ENCODE measurements around the gene ARHGEF37.

The ARHGEF37 gene

DNA sequence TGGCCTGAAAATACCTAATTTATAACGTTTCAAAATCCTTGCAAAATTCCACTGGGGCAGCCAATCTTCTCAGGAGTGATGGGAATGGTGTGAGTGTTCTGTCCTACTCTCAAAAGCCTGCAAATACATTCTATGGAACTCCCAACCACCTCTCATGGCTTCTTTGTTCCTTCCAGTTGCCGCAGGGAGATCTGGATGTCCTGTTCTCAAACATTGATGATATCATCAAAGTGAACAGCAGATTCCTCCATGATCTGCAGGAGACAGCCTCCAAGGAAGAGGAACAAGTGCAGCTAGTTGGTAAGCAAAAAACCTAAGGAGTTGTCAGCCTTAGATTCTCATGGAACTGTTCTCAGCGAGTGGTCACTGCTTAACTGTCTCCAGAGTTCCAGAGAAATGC is 19.6 kb downstream of the ARHGEF37 start:
- H3K36me3 ChIP-seq (ENCODE audit: insufficient read depth, low read length): no peaks in the 10 kb centered on the region
- H3K9me3 ChIP-seq (ENCODE audit: control insufficient read depth, insufficient read depth, low read length): no peaks in the 10 kb centered on the region
- H3K4me1 ChIP-seq (ENCODE audit: insufficient read depth, low read length): 0 out of 2 replicates have a peak, but pooled peaks cover 4% of the 10 kb centered on the region
- no peak overlapping the region for H3K9ac ChIP-seq (ENCODE audit: low read depth, low read length)

DNA sequence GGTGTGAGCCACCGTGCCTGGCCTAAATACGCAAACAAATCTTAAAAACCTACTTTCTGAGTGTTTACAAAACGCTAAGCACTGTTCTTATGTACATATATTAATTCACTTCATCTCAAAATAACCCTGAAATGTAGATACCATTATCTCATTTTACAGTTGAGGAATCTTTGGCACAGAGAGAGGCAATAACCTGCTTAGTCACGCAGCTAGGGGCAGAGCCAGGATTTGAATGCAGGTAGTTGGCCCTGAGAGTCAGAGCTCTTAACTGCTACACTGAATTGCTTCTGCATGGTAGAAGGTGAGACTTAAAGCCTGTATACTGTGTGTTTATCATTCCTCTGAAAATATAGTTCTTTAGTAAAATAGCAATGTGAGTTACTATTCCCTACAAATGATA is 21.9 kb downstream of the ARHGEF37 start:
- Histone ChIP-seq H3K9ac (ENCODE audit: low read depth, low read length) (no peak overlapping the region), H3K36me3 (ENCODE audit: insufficient read depth, low read length) (no peaks in the 10 kb centered on the region), H3K4me1 (ENCODE audit: insufficient read depth, low read length) (no peaks in the 10 kb centered on the region), H3K9me3 (ENCODE audit: control insufficient read depth, insufficient read depth, low read length) (no peaks in the 10 kb centered on the region)

DNA sequence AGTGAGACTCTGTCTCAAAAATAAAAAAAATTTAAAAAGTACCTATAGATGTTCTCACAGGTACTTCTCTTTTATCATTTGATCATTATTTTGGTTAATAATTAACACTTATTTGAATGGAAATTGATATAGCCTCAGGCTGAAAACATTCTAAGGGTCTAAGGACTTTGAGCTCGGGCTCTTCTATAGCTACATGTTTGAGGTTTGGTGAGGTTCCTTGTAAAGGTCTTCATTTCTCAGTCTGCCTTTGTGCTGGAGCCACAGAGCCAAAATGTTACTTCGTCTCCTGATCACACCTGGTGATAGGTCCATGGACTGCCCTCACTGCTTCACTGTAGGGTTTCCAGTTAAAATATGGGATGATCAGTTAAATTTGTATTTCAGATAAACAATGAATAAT is 22.6 kb downstream of the ARHGEF37 start:
- no peak overlapping the region for H3K9ac ChIP-seq (ENCODE audit: low read depth, low read length)
- H3K9me3 ChIP-seq (ENCODE audit: control insufficient read depth, insufficient read depth, low read length): no peaks in the 10 kb centered on the region
- H3K4me1 ChIP-seq (ENCODE audit: insufficient read depth, low read length): no peaks in the 10 kb centered on the region

DNA sequence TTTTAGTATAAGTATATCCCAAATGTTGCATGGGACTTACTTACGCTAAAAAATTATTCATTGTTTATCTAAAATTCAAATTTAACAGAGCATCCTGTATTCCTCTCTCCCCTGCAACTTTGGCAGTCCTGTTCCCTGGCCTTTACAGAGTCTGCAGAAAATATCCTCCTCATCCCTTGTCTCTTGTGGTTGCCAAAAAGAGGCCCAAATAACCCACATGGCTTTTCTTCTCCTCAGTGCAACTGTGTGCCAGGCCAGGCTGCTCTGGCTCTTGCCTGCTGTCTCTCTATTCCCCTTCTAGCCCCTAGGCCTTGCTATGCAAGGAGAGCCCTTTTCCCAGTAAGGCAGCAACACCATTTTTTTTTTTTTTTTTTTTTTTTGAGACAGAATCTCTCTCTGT is 23.0 kb downstream of the ARHGEF37 start:
- Histone ChIP-seq H3K4me1 (ENCODE audit: insufficient read depth, low read length) (no peaks in the 10 kb centered on the region), H3K9me3 (ENCODE audit: control insufficient read depth, insufficient read depth, low read length) (peaks cover under 1% of the 10 kb centered on the region; the same call in 1 of the 2 replicates), H3K9ac (ENCODE audit: low read depth, low read length) (no peak overlapping the region), H3K36me3 (ENCODE audit: insufficient read depth, low read length) (no peaks in the 10 kb centered on the region)

More for the DNA sequence above, 22.6 kb downstream of the ARHGEF37 start:
- H3K36me3 ChIP-seq (ENCODE audit: insufficient read depth, low read length): no peaks in the 10 kb centered on the region

DNA sequence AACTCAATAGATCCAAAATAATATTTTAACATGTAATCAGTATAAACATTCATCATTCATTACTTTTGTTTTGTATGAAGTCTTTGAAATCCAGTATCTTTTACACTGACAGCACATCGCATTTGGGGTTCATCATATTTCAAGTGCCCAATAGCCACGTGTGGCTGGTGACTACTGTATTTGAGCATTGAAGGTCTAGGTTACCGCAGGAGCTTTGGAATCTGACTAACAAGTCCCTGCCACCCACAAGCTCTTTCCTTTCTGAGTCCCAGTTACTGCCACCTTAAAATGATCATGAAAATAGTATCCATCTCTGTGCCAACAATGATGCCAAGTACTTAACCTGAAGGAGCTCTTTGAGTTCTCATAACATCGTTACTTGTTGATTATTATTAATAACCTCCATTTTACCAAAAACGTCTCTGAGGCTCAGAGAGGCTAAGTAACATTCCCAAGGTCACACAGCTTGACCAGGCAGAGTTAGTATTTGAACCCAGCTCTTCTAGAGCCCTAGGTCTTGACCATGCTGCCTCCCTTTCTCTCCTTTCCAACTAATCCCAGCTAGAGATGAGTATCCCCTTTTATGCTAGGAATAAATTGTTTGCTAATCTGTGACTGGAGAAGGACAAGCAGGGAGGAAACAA is 24.2 kb downstream of the ARHGEF37 start:
- H3K9ac ChIP-seq (ENCODE audit: low read depth, low read length): no peak overlapping the region
- no peaks in the 10 kb centered on the region for H3K4me1 ChIP-seq (ENCODE audit: insufficient read depth, low read length)
- H3K9me3 ChIP-seq (ENCODE audit: control insufficient read depth, insufficient read depth, low read length): peaks cover 7% of the 10 kb centered on the region; the same call in 1 of the 2 replicates

DNA sequence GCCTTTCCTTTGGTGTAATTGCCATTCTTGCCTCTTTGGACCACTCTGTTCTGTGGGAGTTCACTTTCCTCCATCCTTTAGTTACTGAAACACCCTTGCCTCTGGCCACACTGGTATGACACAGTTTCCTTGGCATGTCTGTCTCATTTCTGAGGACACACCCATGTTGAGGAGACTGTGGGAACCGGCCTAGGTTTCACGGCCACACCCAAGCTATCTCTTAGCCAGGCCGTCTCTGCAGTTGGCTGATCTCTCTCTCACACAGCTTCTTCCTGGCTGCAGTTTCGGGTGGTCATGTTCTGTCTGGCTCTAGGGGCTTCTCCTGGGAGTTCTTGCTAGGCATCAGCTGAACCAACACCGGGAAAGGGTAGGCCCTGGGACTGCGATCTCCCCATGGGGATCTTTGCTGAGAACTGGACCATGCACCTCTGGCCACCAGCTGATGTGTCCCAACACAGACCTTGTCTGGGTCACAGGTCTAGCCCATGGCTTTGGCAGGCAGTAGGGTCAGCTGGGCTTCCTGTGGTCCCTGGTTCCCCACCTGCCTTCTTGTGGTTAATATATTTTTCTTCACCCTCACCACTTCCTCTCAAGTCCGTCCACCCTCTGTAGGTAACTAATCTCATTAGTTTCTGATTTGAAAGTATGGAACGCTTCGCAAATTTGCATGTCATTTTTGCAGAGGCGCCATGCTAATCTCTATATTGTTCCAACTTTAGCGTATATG is 24.9 kb downstream of the ARHGEF37 start:
- no peaks in the 10 kb centered on the region for H3K4me1 ChIP-seq (ENCODE audit: insufficient read depth, low read length)
- H3K36me3 ChIP-seq (ENCODE audit: insufficient read depth, low read length): no peaks in the 10 kb centered on the region
- H3K9me3 ChIP-seq (ENCODE audit: control insufficient read depth, insufficient read depth, low read length): peaks cover 7% of the 10 kb centered on the region; the same call in 1 of the 2 replicates
- no peak overlapping the region for H3K9ac ChIP-seq (ENCODE audit: low read depth, low read length)

More for the DNA sequence above, 24.2 kb downstream of the ARHGEF37 start:
- H3K36me3 ChIP-seq (ENCODE audit: insufficient read depth, low read length): no peaks in the 10 kb centered on the region

DNA sequence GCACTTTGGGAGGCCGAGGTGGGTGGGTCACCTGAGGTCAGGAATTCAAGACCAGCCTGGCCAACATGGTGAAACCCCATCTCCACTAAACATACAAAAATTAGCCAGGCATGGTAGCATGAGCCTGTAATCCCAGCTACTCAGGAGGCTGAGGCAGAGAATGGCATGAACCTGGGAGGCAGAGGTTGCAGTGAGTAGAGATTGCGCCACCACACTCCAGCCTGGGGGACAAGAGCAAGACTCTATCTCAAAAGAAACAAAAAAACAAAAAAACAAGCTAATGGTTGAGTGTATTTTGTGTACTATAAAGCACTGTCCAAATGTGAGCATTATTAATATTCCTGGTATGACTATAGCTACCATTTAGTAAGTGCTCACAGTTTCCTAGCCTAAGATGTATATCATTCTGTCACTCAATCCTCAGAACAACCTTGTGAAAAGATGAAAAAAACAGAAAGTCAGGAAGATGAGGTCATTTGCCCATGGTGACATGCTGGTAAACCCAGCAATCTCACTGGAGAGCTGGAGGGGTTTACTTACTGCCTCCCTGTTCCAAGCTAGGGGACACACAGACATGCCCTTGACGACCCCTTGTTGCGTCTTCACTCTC is 27.7 kb downstream of the ARHGEF37 start:
- peaks cover 7% of the 10 kb centered on the region; the same call in 1 of the 2 replicates for H3K9me3 ChIP-seq (ENCODE audit: control insufficient read depth, insufficient read depth, low read length)
- no peaks in the 10 kb centered on the region for H3K36me3 ChIP-seq (ENCODE audit: insufficient read depth, low read length)
- no peaks in the 10 kb centered on the region for H3K4me1 ChIP-seq (ENCODE audit: insufficient read depth, low read length)
- no peak overlapping the region for H3K9ac ChIP-seq (ENCODE audit: low read depth, low read length)

DNA sequence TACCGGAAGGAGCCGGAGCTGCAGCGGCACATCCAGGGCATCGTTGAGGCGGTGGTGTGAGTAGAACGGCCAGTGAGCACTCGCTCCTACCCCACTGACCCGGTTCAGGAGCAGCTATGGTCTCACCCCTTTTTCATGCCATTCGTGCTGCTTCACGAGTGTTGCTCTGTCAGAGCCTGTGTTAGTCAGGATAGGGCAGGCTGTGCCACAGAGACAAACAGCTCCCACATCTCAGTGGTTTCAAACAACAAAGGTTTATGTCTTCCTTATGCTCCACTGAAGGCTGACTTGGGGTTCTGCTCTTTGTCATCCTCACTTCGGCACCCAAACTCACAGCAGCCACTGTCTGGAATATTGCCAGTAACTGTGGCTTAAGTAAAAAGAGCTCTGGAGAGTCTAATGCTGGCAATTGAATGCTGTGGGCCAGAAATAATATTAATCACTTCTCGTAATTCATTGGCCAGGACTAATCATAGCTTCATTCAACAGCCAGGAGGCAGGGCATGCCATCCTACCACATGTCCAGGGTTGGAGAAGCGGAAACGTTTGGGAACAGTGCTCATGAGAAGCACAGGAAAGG is 28.4 kb downstream of the ARHGEF37 start:
- H3K36me3 ChIP-seq (ENCODE audit: insufficient read depth, low read length): no peaks in the 10 kb centered on the region
- H3K9me3 ChIP-seq (ENCODE audit: control insufficient read depth, insufficient read depth, low read length): peaks cover 7% of the 10 kb centered on the region; the same call in 1 of the 2 replicates
- H3K9ac ChIP-seq (ENCODE audit: low read depth, low read length): no peak overlapping the region
- H3K4me1 ChIP-seq (ENCODE audit: insufficient read depth, low read length): no peaks in the 10 kb centered on the region

DNA sequence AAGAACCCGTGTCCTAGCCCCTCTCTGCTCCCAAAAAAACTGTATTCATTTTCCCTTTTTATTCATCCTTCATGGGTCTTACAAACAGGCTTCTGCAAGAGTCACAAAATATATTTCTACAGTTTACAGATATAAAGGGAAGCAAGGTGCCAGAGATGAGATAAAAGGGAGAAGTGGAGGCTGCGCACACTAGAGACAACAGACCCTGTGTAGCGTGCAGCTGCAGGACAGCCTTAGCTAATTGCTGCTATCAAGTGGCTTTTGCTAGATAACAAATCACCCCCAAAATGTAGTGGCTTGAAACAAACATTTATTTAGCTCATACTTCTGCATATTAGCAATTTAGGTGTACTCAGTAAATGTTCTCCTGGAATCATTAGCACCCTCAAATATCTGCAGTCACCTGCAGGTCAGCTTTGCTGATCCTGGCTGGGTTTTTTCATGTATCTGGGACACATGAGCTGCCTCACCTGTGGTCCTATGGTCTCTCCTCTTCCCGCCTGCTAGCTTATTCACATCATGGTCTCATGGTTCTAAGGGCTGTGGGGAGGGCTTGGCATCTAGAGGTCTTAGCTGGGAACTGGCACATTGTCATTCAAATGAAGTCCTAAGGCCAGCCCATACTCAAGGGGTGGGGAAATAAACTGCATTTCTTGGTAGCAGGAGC is 29.4 kb downstream of the ARHGEF37 start:
- peaks cover 7% of the 10 kb centered on the region; the same call in 1 of the 2 replicates for H3K9me3 ChIP-seq (ENCODE audit: control insufficient read depth, insufficient read depth, low read length)
- no peak overlapping the region for H3K9ac ChIP-seq (ENCODE audit: low read depth, low read length)
- H3K4me1 ChIP-seq (ENCODE audit: insufficient read depth, low read length): no peaks in the 10 kb centered on the region
- no peaks in the 10 kb centered on the region for H3K36me3 ChIP-seq (ENCODE audit: insufficient read depth, low read length)

DNA sequence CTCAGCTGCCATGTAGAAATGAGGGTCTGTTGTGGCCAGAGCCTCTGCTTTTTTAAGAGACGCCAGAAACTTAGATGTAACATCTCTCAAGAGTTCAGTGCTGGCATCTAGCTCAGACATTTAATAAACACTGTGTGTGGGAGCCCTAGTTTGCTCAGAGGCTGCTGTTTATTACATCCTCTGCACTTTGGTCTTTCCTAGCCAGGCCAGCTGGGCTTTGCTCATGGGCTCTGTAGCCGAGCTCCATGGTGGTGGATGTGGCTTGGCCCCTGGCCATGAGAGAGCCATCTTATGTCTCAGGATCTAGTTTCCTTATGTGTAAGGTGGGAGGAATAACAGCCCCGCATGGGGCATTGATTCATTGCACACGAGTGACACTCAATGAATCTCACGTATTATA is 30.0 kb downstream of the ARHGEF37 start:
- no peaks in the 10 kb centered on the region for H3K36me3 ChIP-seq (ENCODE audit: insufficient read depth, low read length)
- H3K9ac ChIP-seq (ENCODE audit: low read depth, low read length): no peak overlapping the region
- peaks cover 7% of the 10 kb centered on the region; the same call in 1 of the 2 replicates for H3K9me3 ChIP-seq (ENCODE audit: control insufficient read depth, insufficient read depth, low read length)
- H3K4me1 ChIP-seq (ENCODE audit: insufficient read depth, low read length): no peaks in the 10 kb centered on the region

DNA sequence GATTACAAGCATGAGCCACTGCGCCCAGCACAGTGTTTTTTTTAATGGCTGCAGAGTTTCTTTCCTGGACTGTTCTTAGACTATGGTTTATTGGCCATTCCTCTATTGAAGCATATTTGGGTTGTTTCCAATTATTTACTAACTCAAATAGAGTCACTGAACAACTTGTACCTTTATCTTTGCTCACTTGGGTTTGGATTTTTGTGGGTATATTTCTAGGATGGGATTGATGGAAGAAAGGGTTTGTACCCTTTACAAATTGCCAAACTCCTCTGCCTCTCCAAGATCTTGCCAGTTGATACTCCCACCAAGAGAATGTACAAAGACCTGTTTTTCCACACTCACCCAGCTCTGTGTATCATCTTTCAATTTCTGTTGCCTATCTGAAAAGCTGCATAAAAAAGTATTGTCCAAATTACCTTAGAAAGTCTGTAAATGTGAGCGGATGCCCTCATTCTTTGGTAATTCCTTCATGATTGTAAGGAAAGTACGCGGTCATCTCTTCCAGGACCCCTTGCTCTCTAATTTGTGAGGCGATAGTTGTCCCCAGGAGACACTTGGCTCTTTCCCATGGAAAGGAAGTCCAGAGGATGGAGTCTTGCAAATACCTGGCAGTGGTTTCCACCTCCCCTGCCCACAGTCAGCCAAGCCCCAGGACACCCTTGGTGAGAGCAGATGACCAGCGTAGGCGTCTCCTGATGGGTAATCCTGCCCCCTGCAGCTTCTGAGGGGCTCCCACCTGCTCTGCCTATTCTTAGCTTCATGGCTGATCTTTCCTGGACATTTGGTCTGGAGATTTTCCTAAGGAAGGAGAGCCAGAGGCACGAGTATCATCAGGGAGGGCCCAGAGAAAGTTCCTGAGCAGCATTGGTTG is 33.0 kb downstream of the ARHGEF37 start:
- Histone ChIP-seq H3K9me3 (ENCODE audit: control insufficient read depth, insufficient read depth, low read length) (peaks cover 7% of the 10 kb centered on the region; the same call in 1 of the 2 replicates), H3K36me3 (ENCODE audit: insufficient read depth, low read length) (no peaks in the 10 kb centered on the region), H3K4me1 (ENCODE audit: insufficient read depth, low read length) (no peaks in the 10 kb centered on the region; the same call in 1 of the 2 replicates), H3K9ac (ENCODE audit: low read depth, low read length) (no peak overlapping the region)

DNA sequence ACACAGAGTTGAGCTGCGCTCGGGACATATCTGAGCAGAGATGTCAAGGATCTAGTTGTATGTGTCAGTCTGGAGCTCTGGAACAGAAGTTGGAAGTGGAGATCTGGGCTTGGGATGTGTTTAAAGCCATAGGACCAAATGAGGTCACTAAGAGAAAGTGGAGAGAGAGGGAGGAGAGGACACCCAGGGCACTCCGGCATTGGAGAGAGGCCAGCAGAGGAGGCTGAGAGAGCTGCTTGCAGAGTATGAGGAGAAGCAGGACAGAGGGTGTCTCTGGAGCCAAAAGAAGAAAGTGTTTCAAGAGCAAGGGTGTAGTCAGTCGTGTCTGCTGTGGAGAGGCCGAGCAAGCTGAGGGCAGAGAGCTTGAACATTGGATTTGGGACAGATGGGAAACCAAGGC is 34.7 kb downstream of the ARHGEF37 start:
- Histone ChIP-seq H3K36me3 (ENCODE audit: insufficient read depth, low read length) (no peaks in the 10 kb centered on the region), H3K4me1 (ENCODE audit: insufficient read depth, low read length) (no peaks in the 10 kb centered on the region; the same call in 1 of the 2 replicates), H3K9ac (ENCODE audit: low read depth, low read length) (no peak overlapping the region), H3K9me3 (ENCODE audit: control insufficient read depth, insufficient read depth, low read length) (no peaks in the 10 kb centered on the region)

DNA sequence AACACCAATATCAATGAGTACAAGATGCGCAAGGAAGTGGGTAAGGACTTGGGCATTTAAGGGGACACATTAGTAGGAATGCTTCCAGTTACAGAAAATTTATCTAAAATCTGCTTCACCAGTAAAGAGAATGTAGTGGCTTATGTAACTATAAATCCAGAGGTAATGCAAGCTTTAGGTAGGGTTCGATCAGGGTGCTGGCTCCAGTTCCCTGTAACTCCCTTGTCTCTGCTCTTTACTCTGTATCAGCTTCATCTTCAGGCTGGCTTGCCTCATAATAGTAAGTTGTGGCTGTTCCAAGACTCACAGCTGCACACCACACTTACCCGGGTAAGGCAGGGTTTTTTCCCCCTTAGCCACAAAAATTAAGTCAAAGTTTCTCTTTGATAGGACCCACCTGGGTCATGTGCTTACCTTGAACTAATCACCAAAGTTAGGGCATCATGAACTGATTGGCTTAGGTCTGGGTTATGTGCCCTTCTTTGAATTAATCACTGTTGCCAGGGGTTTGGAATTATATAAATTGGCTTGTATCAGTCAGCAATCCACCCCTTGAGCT is 35.5 kb downstream of the ARHGEF37 start:
- Histone ChIP-seq H3K36me3 (ENCODE audit: insufficient read depth, low read length) (no peaks in the 10 kb centered on the region), H3K9ac (ENCODE audit: low read depth, low read length) (no peak overlapping the region), H3K9me3 (ENCODE audit: control insufficient read depth, insufficient read depth, low read length) (no peaks in the 10 kb centered on the region), H3K4me1 (ENCODE audit: insufficient read depth, low read length) (no peaks in the 10 kb centered on the region; the same call in 1 of the 2 replicates)
